DMS79 (cell line): ENCODE results near the gene RHOXF1.
"Not testable (repeated sequence)": the region's sequence is repeated elsewhere in the genome, so short reads cannot be mapped to it uniquely, and the experiment has no call there.

ENCODE experiments used
- DNase-seq: peaks from one replicate; lab custom pipeline; 2025; lab: John Stamatoyannopoulos, UW

Gene RHOXF1, protein sequence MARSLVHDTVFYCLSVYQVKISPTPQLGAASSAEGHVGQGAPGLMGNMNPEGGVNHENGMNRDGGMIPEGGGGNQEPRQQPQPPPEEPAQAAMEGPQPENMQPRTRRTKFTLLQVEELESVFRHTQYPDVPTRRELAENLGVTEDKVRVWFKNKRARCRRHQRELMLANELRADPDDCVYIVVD

DNA sequence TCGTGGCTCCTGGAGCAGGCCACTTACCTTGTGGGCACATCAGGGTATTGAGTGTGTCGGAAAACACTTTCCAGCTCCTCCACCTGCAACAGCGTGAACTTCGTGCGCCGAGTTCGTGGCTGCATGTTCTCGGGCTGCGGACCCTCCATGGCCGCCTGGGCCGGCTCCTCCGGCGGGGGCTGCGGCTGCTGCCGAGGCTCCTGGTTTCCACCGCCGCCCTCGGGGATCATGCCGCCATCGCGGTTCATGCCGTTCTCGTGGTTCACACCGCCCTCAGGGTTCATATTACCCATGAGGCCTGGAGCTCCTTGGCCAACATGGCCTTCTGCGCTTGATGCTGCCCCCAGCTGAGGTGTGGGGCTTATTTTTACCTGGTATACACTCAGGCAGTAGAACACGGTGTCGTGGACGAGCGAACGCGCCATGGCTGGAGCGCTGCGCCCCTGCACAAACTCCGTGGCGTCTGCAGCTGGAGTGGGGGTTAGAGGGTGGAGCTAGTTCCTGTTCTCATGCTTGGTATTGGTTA lies at the start of gene RHOXF1:
TSS of gene RHOXF1 (minus strand) at position 476 of the 526 bp plus-strand sequence. CDS start at position 425, 51 bp downstream.
- DNase-seq = no peak

DNA sequence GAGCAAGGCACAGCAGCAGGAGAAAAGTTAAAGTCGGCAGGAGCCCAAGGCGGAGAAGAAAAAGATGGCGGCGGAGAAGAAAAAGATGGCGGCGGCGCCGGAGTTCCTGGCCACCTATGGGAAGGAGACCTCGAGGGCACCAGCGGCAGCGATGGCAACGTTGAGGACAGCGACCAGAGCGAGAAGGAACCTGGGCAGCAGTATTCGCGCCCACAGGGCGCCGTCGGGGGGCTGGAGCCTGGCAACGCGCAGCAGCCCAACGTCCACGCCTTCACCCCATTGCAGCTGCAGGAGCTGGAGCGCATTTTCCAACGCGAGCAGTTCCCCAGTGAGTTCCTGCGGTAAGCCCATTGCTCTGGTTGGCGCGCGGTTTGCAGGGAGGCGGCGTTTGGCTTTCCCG lies 43.4 kb upstream of the RHOXF1 start:
- DNase-seq = not testable (repeated sequence)

DNA sequence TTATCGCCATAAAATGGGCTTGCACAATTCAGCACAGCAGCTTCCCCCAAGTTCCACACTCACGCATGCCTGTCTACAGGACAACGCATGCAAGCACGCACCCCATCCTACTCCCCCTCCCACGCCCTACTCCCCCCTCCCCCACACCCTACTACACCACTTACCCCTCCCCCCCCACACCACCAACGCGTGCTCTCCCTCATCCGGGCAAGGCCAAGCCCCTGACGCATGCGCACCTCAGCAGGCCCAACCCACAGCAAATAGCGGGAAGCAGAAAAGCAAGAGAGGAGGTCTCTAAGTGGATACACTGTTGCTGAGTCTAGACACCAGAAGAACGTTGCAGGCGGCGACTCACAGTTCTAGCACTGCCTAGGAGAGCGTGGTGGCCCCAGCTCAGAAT lies 42.6 kb upstream of the RHOXF1 start, which contains the start of gene RHOXF2:
TSS of gene RHOXF2 (plus strand) at position 301 of the 400 bp plus-strand sequence. CDS start 138 bp downstream, outside the sequence.
- not testable (repeated sequence) for DNase-seq

DNA sequence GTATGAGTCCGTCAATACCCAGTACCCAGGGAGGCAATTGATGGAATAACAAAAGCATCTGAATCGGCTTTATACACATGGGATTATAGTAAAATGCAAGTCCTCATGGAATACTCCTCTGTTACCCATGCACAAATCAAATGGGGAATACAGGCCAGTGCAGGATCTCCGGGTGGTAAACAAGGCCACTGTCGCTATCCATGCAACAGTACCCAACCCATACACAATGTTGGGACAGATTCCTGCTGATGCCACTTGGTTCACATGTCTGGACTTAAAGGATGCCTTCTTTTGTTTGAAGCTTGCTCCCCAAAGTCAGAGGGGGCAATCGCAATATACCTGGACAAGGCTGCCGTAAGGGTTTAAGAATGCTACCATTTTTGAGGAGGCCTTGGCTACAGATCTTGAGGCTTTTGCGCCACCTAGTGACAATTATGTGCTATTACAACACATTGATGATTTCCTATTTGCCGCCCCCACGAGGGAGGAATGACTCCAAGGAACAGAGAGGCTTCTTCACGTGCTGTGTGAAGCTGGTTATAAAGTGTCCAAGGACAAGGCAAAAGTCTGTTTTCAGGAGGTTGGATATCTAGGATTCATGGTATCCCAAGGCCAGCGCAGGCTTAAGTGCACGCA lies 34.5 kb upstream of the RHOXF1 start:
- DNase-seq = not testable (repeated sequence)

DNA sequence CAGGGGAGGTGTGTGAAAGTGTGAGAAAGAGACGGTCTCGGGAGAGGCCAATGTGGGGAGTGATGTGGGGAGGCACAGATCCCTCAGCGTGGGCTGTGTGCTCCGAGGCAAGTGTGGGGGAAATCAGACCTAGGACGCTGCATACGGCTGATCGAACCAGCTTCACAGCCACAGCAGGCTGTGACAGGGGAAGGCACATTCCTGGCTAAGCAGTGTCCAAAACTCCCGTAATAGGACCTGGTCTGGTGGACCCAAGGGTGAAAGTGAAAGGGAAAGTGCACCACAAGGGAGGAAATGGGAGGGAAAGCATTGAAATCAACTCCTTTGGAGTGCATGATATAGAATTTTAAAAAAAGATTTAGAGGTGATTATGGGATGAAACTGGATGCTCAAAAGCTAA lies 31.8 kb upstream of the RHOXF1 start:
- DNase-seq = no peak

DNA sequence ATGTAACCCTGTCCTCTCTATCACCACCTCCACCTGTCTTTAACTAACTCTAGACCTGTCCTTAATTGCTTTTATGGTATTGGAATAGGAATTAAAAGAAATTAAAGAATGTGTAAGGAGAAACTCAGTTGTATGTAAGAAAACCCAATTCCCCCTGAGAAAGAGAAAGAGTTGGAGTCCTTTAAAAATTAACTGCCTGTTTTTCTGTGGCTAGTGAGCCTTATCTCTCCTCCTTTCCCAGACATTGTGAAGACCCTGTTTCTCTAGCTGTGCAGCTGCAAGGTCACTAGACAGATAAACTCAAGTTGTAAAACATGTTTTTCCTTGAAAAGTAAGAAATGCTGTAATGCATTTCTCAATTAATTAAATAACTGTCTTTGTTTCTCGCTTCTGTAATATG lies 30.6 kb upstream of the RHOXF1 start:
- DNase-seq = not testable (repeated sequence)

DNA sequence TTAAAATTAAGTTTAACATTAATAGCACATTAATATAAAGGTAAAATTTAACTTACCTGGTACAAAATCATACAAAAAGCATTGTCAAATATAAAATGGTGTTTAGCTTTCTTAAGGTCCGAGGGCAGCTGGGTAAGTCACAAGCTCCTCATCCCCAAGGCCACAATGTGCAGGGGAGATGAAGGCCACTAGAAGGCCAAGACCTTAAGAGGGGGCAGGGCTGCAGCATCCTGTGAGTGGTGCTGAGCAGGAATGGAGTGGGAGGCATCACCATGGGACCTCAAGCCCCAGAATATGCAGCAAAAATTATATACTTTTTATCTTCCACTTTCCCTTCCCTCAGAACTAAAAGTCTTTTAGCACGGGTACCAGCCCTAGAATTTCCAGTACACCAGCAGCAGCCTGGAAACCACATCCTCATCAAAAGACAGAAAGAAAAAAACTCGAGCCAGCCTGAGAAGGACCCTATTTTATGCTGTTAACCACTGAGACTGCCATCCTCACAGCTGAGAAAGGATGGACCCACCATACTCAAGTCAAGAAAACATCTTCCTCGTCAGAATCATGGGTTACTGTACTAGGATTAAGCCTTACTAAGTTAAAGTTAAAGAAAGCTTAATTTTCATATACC lies 29.7 kb upstream of the RHOXF1 start:
- DNase-seq = no peak

DNA sequence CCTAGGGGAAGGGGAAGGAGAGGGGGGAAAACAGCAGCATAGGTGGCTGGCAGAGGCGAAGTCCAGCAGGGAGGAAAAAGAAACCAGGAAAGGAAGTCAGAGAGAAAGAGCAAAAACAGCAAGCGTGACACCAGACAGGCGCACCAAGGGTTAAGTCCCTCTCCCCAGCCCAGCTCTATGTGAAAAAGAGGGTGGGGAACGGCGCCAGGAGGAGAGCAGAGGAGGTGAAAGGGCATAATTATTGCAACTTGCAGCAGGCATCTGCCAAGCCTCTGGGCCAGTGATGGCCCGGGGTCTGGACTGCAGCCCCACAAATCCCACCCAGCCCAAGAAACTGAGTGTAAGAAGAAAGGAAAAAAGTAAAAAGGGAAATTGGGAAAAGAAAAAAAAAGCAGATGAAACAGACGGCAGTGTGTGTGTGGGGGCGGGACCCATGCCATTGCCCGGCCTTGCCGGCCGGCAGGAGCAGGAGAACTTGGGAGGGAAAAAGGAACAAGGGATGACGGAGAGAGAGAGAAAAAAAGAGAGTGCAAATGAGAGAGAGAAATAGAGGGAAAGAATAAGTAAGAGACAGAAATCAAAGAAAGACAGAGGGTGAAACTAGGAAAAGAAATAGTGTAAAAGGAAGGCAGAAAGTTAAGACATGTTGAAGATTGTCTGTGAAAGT lies 28.6 kb upstream of the RHOXF1 start:
- no peak for DNase-seq

DNA sequence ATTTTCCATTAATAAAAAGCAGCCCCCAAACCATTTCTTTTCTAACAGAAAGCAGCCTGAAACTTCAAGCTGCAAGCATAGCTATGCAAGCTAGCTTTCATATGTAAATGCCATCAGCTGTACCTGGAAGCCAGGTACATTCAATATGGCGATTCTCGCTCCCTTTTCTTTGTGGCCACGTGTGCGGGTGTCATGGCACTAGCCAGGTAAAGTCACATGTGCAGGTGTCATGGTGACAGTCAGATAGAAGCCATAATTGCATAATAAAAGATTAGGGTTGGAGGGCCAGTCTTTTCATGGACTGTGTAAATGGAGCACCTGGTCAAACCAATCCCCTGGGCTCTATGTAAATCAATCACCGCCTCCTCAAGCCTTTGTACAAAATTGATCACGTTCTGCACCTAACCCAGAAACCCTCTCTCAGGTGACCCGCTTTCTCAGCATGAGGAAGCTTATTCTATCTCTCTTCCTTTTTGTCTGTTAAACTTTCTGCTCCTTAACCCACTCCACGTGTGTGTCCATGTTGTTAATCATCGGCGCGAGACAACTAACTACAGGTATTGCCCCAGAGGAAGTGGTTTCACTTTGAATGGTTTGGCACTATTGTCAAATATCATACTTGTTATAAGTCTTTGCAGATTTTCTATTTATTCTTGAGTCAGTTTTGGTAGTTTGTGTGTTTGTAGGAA lies 24.7 kb upstream of the RHOXF1 start:
- DNase-seq = no peak

DNA sequence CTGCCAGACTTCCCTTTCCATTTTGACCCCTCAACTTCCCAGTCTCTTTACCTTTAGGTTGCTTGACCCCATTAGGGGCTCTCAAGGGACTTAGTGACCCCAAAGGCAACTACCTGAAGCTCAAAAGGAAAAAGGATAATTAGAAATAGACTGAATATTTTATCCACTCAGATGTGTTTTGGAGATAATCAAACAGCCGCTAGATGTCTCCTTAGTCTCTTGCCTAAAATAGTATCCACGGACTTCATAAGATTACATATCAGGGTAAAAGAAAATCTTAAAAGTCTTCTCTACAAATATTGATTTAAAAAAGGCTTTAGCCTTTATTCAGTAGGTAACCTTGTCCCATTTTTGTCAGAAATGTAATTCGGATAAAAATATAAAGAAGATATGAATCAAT lies 21.7 kb upstream of the RHOXF1 start:
- DNase-seq = no peak

DNA sequence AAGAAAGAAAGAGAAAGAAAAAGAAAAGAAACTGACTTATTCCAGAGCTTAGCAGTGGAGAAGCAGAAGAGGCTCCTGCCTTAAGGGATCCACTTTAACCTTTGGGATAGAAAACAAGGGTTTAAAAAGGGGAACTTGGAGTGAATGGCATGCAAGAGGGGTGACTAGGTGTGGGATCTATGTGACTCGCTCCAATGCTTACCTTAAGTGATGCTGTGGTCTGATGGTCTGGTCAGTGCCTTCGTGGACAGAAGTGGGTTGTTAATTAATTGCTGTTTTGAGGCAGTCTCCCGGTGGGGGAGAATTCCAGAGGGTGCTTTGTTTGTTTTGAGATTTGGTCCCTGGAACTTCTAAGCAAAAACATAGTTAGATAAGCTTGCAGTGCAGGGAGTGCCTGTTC lies 21.1 kb upstream of the RHOXF1 start:
- no peak for DNase-seq

DNA sequence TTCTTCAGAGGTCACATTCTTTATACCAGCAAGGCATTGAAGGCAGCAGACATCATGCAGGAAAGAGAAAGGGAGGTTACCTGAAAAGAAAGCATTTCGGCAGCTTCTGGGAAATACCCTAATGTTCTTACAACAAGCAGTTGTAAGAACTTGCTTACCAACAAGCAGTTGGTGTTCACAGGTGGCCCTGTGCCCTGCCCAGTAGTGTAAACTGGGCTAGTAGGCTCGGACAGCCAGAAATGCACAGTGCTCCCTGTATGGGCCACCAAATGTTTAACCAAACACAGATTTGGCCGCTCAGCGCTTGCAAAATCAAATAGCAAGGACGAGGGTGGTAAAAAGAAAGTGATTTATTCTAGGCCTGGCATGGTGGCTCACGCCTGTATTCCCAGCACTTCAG lies 20.4 kb upstream of the RHOXF1 start:
- DNase-seq = no peak

DNA sequence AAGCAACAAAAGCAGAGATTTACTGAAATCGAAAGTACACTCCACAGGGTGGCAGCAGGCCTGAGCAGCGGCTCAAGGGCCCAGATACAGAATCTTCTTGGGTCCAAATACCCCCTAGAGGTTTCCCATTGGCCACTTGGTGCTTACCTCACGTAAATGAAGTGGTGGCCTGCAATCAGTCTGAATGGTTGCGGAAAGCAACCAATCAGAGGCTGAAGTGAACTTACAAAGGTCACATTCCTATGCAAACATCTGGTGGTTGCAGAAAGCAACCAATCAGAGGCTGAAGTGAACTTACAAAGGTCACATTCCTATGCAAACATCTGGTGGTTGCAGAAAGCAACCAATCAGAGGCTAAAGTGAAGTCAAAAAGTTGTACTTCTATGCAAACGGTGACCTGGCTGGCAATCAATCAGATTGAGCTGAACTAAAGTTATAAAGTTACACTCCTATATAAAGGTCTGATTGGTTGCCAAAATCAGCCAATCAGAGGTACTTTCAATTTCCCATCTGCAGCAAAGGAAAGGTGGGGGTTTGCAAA lies 12.7 kb upstream of the RHOXF1 start:
- DNase-seq = not testable (repeated sequence)

DNA sequence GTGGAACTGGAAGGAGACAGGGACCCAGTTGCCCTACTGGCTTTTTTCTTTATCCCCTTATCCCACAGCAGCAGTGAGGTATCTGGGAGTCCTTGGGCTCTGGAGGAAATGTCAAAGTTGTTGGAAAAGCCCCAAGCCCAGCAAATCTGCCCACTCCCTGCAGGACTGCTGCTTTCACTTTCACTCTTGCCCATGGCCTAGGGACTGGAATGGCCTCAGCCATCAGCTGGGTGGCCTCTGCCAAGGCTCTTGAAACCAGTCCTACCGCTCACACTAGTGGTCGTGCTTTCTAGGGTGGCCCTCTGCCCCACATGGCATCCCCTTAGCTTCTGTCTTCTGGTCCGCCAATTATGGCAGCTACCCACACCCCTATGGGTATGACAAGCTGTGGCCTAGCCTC lies 9.7 kb upstream of the RHOXF1 start:
- no peak for DNase-seq

DNA sequence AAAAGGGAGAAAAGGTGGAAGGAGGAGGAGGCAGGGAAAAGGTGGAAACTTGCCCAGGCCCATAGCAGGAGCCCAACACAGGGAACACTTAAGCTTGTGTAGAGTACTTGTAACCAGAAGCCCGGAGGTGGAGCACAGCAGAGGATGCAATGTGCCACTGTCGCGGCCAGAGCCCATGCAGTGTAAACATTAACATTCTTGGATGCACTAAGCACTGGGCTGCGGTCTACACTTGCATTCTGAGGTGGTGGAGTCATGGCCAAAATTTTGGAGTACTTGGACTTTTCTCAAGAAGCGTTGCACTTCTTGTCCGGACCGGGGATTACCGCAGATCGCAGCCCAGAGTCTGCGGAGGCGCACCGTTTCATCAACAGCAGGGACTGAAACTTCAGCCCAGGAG lies 4.5 kb upstream of the RHOXF1 start:
- peak; percentile 55 for DNase-seq

DNA sequence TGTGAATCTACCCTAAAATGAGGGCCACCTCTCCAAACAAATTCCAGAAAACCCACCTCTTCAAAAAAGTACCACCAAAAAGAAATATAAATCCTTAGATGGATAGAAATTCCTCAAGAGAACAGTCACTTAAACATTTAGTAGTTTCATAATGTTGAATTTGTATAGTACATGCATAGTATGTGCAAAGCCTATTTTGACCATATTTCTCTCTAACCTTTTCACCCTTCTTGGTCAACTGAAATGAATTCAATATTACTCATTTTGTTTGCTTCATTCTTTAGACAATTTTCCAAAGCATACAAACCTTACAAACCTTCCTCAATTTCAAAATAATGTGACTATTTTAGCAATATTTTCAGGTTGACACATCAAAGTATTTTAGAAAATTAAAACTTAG lies 4.1 kb downstream of the RHOXF1 start:
- DNase-seq = no peak

DNA sequence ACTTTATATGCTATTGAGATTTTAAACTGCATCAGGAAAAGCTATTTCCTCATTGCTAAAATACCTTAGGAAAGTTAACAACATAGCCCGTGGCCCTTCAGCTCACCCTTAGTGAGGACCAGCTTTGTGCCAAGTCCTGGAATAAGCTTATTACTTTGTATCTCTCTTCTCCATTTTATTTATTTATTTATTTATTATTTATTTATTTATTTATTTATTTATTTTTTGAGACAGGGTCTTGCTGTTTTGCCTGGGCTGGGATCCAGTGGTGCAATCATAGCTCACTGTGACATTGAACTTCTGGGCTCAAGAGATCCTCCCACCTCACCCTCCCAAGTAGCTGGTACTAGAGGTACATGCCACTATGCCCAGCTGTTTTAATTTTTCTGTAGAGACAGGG lies 6.3 kb downstream of the RHOXF1 start:
- no peak for DNase-seq

DNA sequence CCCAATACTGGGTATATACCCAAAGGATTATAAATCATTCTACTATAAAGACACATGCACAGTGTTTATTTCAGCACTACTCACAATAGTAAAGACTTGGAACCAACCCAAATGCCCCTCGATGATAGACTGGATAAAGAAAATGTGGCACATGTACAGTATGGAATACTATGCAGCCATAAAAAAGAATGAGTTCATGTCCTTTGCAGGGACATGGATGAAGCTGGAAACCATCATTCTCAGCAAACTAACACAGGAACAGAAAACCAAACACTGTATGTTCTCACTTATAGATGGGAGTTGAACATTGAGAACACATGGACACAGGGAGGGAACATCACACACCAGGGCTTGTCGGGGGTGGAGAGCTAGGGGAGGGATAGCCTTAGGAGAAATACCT lies 11.0 kb downstream of the RHOXF1 start:
- not testable (repeated sequence) for DNase-seq

DNA sequence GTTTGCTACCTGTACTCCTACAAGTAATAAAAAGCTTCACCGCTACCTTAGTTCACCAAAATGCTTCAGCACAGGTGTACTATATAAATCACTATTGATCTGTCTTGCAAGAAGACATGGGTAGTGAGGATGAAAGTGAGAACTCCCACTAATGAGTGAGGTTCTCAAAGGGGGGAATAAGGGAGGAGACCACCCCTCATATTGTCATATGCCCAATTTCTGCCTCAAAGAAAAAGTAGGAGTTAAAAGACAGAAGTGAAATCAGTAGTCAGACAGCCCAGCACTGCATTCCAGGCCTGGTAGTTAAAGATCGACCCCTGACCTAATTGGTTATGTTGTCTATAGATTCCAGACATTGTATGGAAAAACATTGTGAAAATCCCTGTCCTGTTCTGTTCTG lies 14.7 kb downstream of the RHOXF1 start:
- not testable (repeated sequence) for DNase-seq

DNA sequence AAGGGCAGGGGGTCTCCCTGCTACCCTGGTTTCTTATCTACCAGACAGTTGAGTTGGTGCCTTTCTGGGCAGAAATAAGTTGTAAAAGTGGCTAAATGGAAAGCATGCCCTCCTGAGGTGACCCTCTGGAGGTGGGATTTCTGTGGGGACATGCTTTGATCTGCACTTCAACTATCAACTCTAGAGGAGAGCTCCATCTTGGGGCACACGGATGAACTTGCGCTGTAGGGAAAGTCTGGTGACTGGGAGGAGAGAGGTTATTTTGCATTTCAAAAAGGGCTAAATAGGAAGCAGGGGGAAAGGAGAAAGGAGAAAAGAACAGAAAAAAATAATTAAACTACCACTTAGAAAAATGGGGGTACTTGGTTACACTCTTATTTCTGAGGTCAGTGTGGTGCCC lies 25.5 kb downstream of the RHOXF1 start:
- no peak for DNase-seq

DNA sequence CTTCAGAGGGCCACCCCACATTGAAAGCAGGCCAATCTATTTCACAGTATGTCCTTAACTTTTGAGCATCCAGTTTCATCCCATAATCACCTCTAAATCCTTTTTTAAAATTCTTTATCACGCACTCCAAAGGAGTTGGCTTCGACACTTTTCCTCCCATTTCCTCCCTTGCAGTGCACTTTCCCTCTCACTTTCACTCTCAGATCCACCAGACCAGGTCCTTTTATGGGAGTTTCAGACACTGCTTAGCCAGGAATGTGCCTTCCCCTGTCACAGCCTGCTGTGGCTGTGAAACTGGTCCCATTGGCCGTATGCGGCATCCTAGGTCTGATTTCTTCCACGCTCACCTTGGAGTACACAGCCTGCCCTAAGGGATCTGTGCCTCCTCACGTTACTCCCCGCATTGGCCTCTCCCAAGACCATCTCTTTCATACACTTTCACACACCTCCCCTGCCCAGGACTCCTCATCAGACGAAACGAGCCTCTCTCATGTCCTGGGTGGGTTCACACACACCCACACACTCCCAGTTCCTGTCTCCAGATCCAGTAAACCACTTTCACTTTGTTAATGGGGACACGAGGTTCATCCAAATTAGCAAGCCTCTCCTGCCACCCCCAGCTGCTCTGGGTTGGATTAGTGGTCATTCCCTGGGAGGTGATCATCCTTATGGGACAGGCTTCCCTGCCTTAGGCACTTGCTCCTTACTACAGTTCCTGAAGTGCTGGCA lies 28.3 kb downstream of the RHOXF1 start:
- DNase-seq = no peak
